ENCODE measurements around the gene RPL10A. TPM values are rescaled to one million over a fixed set of nuclear protein-coding genes. Genes with fewer than 3 reads are reported as not detected.
"Not testable (repeated sequence)": the region's sequence is repeated elsewhere in the genome, so short reads cannot be mapped to it uniquely, and the experiment has no call there.

Gene RPL10A
- total RNA-seq, 4 donors from 2014 or later = 1,714 to 2,467 (median 2,118) TPM

GRCh38 chr6:35435074-35435837, 32.9 kb upstream of the RPL10A start:
- no peak overlapping the region for H3K4me3 ChIP-seq (ENCODE audit: low read depth, poor library complexity, severe bottlenecking)
- intact Hi-C loops (cut with DNase I; ENCODE audit: low total_unique reads) = no loop called here
- TF ChIP-seq CTCF (IDR thresholded peaks at IDR 0.05) = no peak
- no peak for TF ChIP-seq POLR2A (IDR thresholded peaks at IDR 0.05)
- WGBS, 2 donors = 75 to 78% methylated on average over 13 to 16 of the region's 16 CpGs
- DNase-seq (ENCODE audit: low spot score in 2 of 2) = no peak

- 86 to 90% methylated on average over 7 to 8 of the region's 8 CpGs for WGBS, 2 donors
- no peak overlapping the region for H3K4me3 ChIP-seq (ENCODE audit: low read depth, poor library complexity, severe bottlenecking)
- intact Hi-C loops (cut with DNase I; ENCODE audit: low total_unique reads) = no loop called here
- no peak for TF ChIP-seq CTCF (IDR thresholded peaks at IDR 0.05)
- no peak for DNase-seq (ENCODE audit: low spot score in 2 of 2)
Observed at GRCh38 chr6:35436071-35436857, 31.9 kb upstream of the RPL10A start.

GRCh38 chr6:35438378-35439065, 29.7 kb upstream of the RPL10A start:
- DNase-seq (ENCODE audit: low spot score in 2 of 2); H3K4me3 ChIP-seq (ENCODE audit: low read depth, poor library complexity, severe bottlenecking); intact Hi-C loops (cut with DNase I; ENCODE audit: low total_unique reads): not testable (repeated sequence)
- 95 to 99% methylated on average over 7 of the region's 7 CpGs for WGBS, 2 donors

GRCh38 chr6:35439308-35439707, 28.9 kb upstream of the RPL10A start:
- intact Hi-C loops (cut with DNase I; ENCODE audit: low total_unique reads) = no loop called here
- no peak overlapping the region for H3K4me3 ChIP-seq (ENCODE audit: low read depth, poor library complexity, severe bottlenecking)
- TF ChIP-seq POLR2A (IDR thresholded peaks at IDR 0.05) = no peak
- no peak for TF ChIP-seq CTCF (IDR thresholded peaks at IDR 0.05)
- WGBS, 2 donors = 36 to 52% methylated on average over 2 to 3 of the region's 3 CpGs
- no peak for DNase-seq (ENCODE audit: low spot score in 2 of 2)

- no peak overlapping the region for H3K4me3 ChIP-seq (ENCODE audit: low read depth, poor library complexity, severe bottlenecking)
- intact Hi-C loops (cut with DNase I; ENCODE audit: low total_unique reads) = no loop called here
- no peak for TF ChIP-seq POLR2A (IDR thresholded peaks at IDR 0.05)
- TF ChIP-seq CTCF (IDR thresholded peaks at IDR 0.05) = no peak
- WGBS, 2 donors = 89 to 91% methylated on average over 3 of the region's 3 CpGs
- no peak for DNase-seq (ENCODE audit: low spot score in 2 of 2)
Observed at GRCh38 chr6:35441205-35441604, 27.0 kb upstream of the RPL10A start.

GRCh38 chr6:35441642-35442041, 26.6 kb upstream of the RPL10A start:
- intact Hi-C loops (cut with DNase I; ENCODE audit: low total_unique reads) = no loop called here
- no peak overlapping the region for H3K4me3 ChIP-seq (ENCODE audit: low read depth, poor library complexity, severe bottlenecking)
- WGBS, 2 donors = 90 to 98% methylated on average over 4 of the region's 4 CpGs
- TF ChIP-seq POLR2A (IDR thresholded peaks at IDR 0.05) = no peak
- no peak for TF ChIP-seq CTCF (IDR thresholded peaks at IDR 0.05)
- no peak for DNase-seq (ENCODE audit: low spot score in 2 of 2)
